Spinal cord (tissue), 10 donors: Measurements from ENCODE around the gene SLC25A1. TPM values are rescaled to one million over a fixed set of nuclear protein-coding genes. Genes with fewer than 3 reads are reported as not detected.
A peak's percentile ranks its signal among the peaks of the same experiment; 100 is the strongest.

ENCODE experiments used
- DNase-seq, 6 donors: peaks; one replicate each; pipeline versions ENCODE4 v3.0.0 to v3.0.0-alpha.2; 2013 to 2015; ENCODE audit warnings: low spot score in 6 of 6, low read depth in 4 of 6
- H3K27ac ChIP-seq: one replicate; pipeline ENCODE4 v1.5.1; 2013; ENCODE audit warnings: low read depth, low read length, control low read depth
- H3K27me3 ChIP-seq: one replicate; pipeline ENCODE4 v1.6.1; 2013; ENCODE audit warnings: low read length; ENCODE audit not compliant: control insufficient read depth, insufficient read depth
- H3K36me3 ChIP-seq: one replicate; pipeline ENCODE4 v1.6.1; 2013; ENCODE audit warnings: low read length; ENCODE audit not compliant: control insufficient read depth, insufficient read depth
- H3K4me1 ChIP-seq: one replicate; pipeline ENCODE4 v1.6.1; 2013; ENCODE audit warnings: low read length; ENCODE audit not compliant: control insufficient read depth, insufficient read depth
- H3K4me3 ChIP-seq: one replicate; pipeline ENCODE4 v1.5.1; 2013; ENCODE audit warnings: low read depth, low read length, control low read depth
- H3K9me3 ChIP-seq: one replicate; pipeline ENCODE4 v1.6.1; 2013; ENCODE audit warnings: low read length; ENCODE audit not compliant: control insufficient read depth, insufficient read depth
- WGBS: methylation state at CpG from one replicate; pipeline ENCODE4 v1.1.5; 2013; ENCODE audit warnings: missing lambda C conversion rate; ENCODE audit not compliant: insufficient coverage; 5-methylcytosine and 5-hydroxymethylcytosine counted together
- polyA plus RNA-seq, 2 donors: library from polyadenylated mRNA; unstranded; fragments of 120-200 nt; gene quantifications; one replicate each; pipeline ENCODE4 v1.2.1, GENCODE V29; 2013; ENCODE audit not compliant: insufficient read length in 2 of 2
- total RNA-seq, 2 donors: library from RNA; depleted of rRNA in 1 of 2; stranded (reverse); fragments of 120-200 nt in 1 of 2; fragments of >200 nt in 1 of 2; gene quantifications; one replicate each; pipeline versions ENCODE4 v1.2.3 to v1.2.4, GENCODE V29; 2013 to 2014
- donor health status: healthy.

The SLC25A1 gene
- total and polyA plus RNA-seq, 4 donors = 31.4 to 107 (median 82.7) TPM

DNA sequence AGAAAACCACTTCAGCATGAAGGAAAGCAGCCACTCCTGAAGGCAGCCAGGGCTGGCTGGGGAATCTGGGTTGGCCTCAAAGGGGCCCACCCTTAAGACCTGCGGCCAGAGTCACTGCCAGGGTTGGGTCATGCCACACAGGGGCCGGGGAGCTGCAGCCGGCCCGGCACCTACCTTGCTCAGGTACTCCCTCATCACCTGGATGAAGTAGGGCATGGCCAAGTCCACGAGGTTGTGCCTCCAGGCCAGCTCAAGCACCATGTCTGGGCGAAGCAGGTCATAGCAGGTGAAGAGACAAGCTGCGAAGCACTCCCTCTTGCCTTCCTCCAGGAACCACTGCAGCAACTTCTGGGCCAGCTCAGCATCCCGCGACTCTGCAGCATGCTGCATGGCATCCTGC lies 4.7 kb upstream of the SLC25A1 start:
- Histone ChIP-seq H3K4me3 (no peak overlapping the region), H3K27ac (no peak overlapping the region), H3K36me3 (peaks cover 39% of the 10 kb centered on the region), H3K27me3 (no peaks in the 10 kb centered on the region), H3K4me1 (peaks cover 12% of the 10 kb centered on the region), H3K9me3 (no peaks in the 10 kb centered on the region)
- WGBS = 93% methylated on average over 9 of the region's 9 CpGs
- DNase-seq = no peak

DNA sequence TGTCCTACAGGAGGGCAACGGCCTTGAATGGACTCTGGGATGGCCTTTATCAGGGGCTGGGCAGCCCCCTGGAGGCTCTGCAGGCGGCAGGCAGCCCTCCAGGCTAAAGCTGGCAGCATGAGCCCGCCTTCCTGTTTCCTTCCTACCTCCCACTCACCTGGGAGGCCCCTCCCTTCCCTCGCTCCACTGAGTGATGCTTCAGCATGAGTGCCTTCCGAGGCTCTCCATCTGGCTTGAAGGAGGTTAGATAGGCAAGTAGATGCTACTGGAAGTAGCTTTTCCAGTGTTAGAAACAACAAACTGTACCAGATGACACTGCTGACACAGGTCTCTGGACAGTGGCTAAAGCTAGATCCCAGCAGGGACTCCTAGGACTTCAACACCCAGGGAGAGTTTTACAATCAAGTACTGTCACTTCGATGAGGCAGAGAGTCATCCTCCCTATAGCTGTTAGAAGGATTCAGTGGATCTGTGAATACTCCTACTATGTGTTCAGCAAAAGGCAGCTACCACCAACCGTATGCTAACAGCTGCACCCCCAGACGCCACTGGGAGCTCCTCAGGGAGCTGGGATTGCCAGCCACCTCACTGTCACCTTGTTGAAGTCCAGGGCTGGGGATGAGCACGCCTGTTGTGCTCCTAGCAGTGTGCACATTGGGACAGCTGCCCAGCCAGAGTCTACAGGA lies 4.1 kb upstream of the SLC25A1 start:
- WGBS = 78% methylated on average over 6 of the region's 9 CpGs

DNA sequence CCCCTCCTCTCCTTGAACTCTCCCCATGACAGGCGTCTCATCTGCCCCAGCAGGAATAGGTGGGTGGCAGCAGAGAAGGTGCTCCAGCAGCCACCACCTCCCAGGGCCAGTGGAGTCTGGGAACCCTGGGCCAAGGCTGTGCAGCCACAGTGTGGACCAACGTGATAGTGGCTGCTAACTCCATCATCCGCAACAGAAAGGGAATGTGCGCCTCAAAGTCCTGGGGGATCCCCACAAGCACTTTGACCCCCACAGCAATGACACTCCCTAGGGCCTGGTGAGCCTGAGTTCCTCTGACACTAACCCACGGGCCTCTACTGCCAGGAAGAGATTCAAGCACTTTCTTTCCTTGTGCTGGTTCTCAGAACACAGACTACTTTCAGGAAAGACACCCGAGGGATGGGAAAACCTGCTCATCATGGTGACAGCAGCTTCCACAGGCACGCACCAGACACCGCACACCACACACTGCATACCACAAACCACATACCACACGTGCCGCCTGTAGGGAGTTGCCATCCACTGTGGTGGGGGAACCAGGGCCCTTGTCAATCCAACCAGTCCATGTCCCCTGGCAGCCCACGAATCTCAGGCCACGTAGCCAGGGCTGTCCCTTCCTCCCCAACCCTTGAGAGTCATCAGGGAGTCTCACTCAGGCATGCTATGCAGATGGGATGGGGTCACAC lies 3.4 kb upstream of the SLC25A1 start:
- peaks cover 20% of the 10 kb centered on the region for H3K4me1 ChIP-seq
- no peaks in the 10 kb centered on the region for H3K9me3 ChIP-seq
- no peak for DNase-seq
- H3K36me3 ChIP-seq = peaks cover 39% of the 10 kb centered on the region
- H3K4me3 ChIP-seq = no peak overlapping the region
- H3K27ac ChIP-seq = no peak overlapping the region
- no peaks in the 10 kb centered on the region for H3K27me3 ChIP-seq
- WGBS = 75% methylated on average over 10 of the region's 12 CpGs

More for the DNA sequence above, 4.1 kb upstream of the SLC25A1 start:
- H3K27ac ChIP-seq = no peak overlapping the region
- H3K9me3 ChIP-seq = no peaks in the 10 kb centered on the region
- DNase-seq = no peak
- H3K4me3 ChIP-seq = no peak overlapping the region
- peaks cover 14% of the 10 kb centered on the region for H3K4me1 ChIP-seq
- no peaks in the 10 kb centered on the region for H3K27me3 ChIP-seq
- H3K36me3 ChIP-seq = peaks cover 35% of the 10 kb centered on the region

DNA sequence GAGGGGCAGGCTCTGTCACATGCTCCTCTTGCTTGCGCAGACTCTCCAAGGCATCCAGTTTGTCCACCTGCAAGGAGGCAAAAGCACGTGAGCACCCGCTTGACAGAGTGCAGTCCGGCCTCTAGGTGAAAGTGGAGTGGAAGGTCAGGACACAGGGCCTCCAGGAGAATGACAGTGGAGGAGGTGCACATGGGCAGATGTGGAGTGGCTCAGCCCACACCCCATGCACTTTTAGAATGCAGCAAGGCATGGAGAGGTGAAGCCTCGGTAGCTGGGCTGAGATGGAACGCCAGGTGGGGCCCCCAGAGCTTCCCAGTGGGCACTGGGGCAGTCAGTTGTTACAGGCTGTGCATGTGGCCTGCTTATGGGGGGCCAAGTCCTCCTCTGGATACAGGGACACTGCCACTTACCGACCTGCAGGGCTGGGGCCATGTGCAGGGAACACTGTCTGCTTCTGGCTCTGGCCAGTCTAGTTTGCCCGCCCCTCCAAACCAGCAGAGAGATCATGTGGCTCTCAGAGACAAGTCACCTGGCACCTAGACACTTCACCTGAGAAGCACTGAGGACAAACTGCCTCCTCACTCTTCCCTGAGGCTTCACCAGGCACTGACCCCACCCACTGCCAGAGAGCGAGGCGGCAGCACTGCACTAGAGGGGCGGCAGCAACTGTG lies 2.3 kb upstream of the SLC25A1 start:
- H3K9me3 ChIP-seq = no peaks in the 10 kb centered on the region
- WGBS = 85% methylated on average over 8 of the region's 11 CpGs

DNA sequence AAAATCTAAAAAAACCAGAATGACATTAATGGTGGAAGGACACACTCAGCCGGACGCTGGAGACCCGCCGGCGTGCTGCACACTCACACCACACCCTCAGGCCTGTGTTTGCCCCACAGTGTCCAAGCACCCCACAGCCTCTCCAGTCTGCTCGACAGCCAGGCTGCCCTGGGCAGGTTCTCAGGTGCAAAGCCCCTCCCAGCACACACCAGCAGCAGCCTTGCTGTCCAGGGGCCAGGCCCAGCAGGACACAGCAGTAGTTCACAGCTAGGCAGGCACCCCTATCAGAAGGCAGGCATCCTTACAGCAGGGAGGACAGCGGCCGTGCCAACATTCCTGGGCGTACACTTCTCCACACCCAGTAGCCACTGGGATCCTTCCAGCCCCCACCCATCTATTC lies 1.7 kb upstream of the SLC25A1 start:
- no peaks in the 10 kb centered on the region for H3K27me3 ChIP-seq
- peaks cover 49% of the 10 kb centered on the region for H3K36me3 ChIP-seq
- no peak overlapping the region for H3K4me3 ChIP-seq
- DNase-seq = no peak
- no peaks in the 10 kb centered on the region for H3K9me3 ChIP-seq
- H3K4me1 ChIP-seq = peaks cover 37% of the 10 kb centered on the region
- H3K27ac ChIP-seq = no peak overlapping the region
- 90% methylated on average over 9 of the region's 9 CpGs for WGBS

More for the DNA sequence above, 2.3 kb upstream of the SLC25A1 start:
- no peak overlapping the region for H3K4me3 ChIP-seq
- H3K4me1 ChIP-seq = peaks cover 31% of the 10 kb centered on the region
- no peaks in the 10 kb centered on the region for H3K27me3 ChIP-seq
- no peak overlapping the region for H3K27ac ChIP-seq
- DNase-seq = no peak
- H3K36me3 ChIP-seq = peaks cover 47% of the 10 kb centered on the region

DNA sequence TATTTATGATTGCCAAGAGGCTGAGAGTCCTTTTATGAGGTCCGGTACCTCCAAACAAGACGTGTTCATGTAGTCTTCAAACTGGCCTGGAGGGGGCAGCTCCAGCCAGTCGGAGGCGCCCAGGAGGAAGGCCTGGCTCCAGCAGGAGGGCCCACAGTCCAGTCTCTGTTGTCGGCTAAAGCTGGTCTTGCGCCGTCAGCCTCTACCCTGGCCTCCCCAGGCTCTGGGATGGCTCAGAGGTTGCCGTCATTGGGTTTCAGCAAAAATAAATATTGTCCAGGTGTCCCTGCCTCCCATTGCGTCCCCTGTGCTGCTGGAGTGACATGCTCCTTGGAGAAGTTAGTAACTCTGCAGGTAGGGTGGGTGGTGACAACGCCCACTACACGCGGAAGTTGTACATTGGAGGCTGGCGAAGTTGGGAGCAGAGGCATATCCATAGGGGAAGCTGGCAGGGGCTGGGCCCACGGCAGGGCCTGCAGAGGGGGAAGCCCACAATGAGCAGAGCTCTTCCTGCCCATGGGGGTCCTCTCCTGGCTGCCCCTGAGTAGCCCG lies 1.0 kb upstream of the SLC25A1 start:
- peaks cover 54% of the 10 kb centered on the region for H3K36me3 ChIP-seq
- no peaks in the 10 kb centered on the region for H3K9me3 ChIP-seq
- H3K27ac ChIP-seq = peak overlapping the region; percentile 80
- H3K27me3 ChIP-seq = no peaks in the 10 kb centered on the region
- H3K4me3 ChIP-seq = peak overlapping the region; percentile 51
- peak in 4 of 6 donors; percentile 48 to 87 (median 68) for DNase-seq
- peaks cover 44% of the 10 kb centered on the region for H3K4me1 ChIP-seq
- whole genome bisulfite sequencing = 37% methylated on average over 15 of the region's 15 CpGs

DNA sequence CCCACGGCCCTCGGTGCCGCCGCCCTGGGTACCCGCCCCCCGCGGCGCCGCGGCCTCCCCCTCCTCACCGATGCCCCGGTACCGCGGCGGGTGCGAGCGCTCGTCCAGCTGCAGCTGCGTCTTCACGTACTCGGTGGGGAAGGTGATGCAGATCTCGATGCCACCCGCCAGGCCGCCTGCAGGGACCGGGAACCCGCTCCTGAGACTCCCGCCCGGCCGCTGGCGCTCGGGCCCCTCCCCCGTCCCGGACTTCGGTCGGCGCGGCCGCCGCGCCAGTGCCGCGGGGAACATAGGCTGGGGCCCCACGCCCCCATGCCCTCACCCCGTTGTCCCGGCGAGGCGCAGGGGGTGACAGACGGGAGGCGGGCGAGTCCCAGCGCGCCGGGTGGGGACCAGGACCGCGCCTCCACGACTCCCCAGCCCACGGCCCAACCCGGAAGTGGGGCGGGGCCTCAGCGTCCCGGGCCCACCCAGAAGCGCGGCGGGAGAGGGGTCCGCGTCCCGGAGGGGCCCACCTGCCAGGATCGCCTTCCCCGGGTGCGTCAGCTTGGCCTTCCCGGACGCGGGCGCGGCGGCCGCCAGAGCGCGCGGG lies 375 bp downstream of the SLC25A1 start:
- Histone ChIP-seq H3K9me3 (no peaks in the 10 kb centered on the region), H3K27ac (no peak overlapping the region), H3K36me3 (peaks cover 57% of the 10 kb centered on the region), H3K4me3 (peak overlapping the region; percentile 43), H3K27me3 (no peaks in the 10 kb centered on the region), H3K4me1 (peaks cover 58% of the 10 kb centered on the region)
- DNase-seq = peak in 3 of 6 donors; percentile 19 to 79 (median 20)
- 0% methylated on average over 80 of the region's 80 CpGs for WGBS

DNA sequence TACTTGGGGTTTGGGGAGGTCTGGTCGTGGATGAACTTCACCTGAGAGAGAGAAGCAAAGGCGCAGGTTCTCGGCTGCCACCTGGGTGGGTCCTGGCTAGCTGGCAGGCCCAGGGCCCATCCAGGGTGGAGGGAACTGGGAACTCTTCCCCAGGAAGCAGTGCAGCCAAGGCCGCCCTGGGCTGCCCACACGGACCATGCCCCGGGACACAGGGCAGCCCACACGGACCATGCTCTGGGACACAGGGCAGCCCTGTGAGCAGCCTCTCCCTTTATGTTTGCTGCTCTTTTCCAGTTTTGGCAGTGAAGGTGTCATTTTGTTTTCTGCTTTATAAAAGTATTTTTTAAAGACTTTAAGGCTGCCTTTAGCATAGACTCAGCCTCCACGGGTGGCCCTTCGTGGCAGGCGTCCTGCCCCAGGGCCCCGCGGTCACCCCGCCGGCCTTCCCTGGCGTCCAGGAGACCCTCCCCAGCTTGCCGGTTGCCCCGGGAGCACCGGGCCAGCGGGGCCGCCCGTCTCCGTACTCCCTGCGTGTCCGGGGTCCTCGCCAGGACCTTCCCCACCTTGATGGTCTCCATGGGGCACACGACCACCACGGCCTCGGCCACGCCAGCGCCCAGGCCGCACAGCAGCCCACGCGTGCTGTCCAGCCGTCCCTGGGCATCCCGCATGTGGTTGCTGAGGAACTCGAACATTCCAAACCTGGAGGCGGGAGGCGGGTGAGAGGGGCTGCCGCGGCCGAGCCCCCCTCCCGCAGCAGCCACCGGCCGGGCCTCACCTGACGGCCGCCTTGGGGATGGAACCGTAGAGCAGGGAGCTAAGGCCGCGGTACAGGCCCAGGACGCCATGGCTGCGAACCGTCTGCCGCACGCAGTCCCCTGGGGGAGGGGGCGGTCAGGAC lies 1.1 kb downstream of the SLC25A1 start:
- peak overlapping the region; percentile 43 for H3K4me3 ChIP-seq
- H3K4me1 ChIP-seq = peaks cover 65% of the 10 kb centered on the region
- H3K36me3 ChIP-seq = peaks cover 55% of the 10 kb centered on the region
- 23% methylated on average over 55 of the region's 55 CpGs for WGBS
- no peaks in the 10 kb centered on the region for H3K27me3 ChIP-seq
- no peaks in the 10 kb centered on the region for H3K9me3 ChIP-seq
- H3K27ac ChIP-seq = no peak overlapping the region
- DNase-seq = no peak
